ENCODE data around the gene RASGEF1B.

RASGEF1B gene

GRCh38 chr4:81392164-81392563, 79.5 kb downstream of the RASGEF1B start:
- no peak for DNase-seq

- no peak for DNase-seq
Measured at GRCh38 chr4:81389720-81390119, 82.0 kb downstream of the RASGEF1B start.

- no peak for DNase-seq
Measured at GRCh38 chr4:81380437-81380836, 91.3 kb downstream of the RASGEF1B start.

GRCh38 chr4:81378386-81378785, 93.3 kb downstream of the RASGEF1B start:
- DNase-seq, result peak; percentile 31

GRCh38 chr4:81377191-81377590, 94.5 kb downstream of the RASGEF1B start:
- DNase-seq, result no peak

- DNase-seq, result no peak
Measured at GRCh38 chr4:81376720-81377119, 95.0 kb downstream of the RASGEF1B start.

Data from fibroblast of skin of abdomen (primary cell).